ENCODE measurements around the gene ATP6V1G1. TPM values are rescaled to one million over a fixed set of nuclear protein-coding genes. Genes with fewer than 3 reads are reported as not detected.

ATP6V1G1 gene
- total RNA-seq, 2 experiments from 2014 or later = 99.0 to 117 TPM

- CTCF ChIA-PET (ENCODE audit: unreplicated experiment) = no interaction called here
- intact Hi-C loops (cut with micrococcal nuclease; ENCODE audit: unreplicated experiment) = no loop called here
Measured at GRCh38 chr9:114634387-114634786, 46.8 kb downstream of the ATP6V1G1 start.

GRCh38 chr9:114638404-114638803, 50.8 kb downstream of the ATP6V1G1 start:
- no peaks in the 10 kb centered on the region for H4K20me1 ChIP-seq (ENCODE audit: insufficient read depth, low read length)
- DNase-seq (ENCODE audit: low spot score) = no peak
- no peak overlapping the region for H2AFZ ChIP-seq (ENCODE audit: low read length)
- no peaks in the 10 kb centered on the region for H3K9me2 ChIP-seq (ENCODE audit: insufficient read depth, low read length)
- no peaks in the 10 kb centered on the region for H3K9me3 ChIP-seq (ENCODE audit: low read length)
- no peak overlapping the region for H3K4me2 ChIP-seq (ENCODE audit: low read length)
- no peaks in the 10 kb centered on the region for H3K79me2 ChIP-seq (ENCODE audit: insufficient read depth, low read depth, low read length)
- H3K4me3 ChIP-seq (ENCODE audit: low read depth, low read length, poor library complexity, severe bottlenecking) = no peak overlapping the region
- ChIA-PET CTCF (ENCODE audit: unreplicated experiment) (no interaction called here), POLR2A (interaction anchor here (0.5 to 1.7 kb wide), 2 partner anchors 14 to 64 kb away, joined by 5 read pairs; no protein-coding TSS in a partner anchor)
- H3K27ac ChIP-seq (ENCODE audit: low read depth, low read length, poor library complexity, severe bottlenecking) = no peak overlapping the region
- no TSS peak for BruUV-seq (replicated peaks)
- H3K36me3 ChIP-seq (ENCODE audit: insufficient read depth, low read length) = peaks cover 94% of the 10 kb centered on the region
- intact Hi-C loops (cut with micrococcal nuclease; ENCODE audit: unreplicated experiment) = no loop called here
- TF ChIP-seq EZH2phosphoT487 (IDR thresholded peaks at IDR 0.05; ENCODE audit: borderline replicate concordance, low read depth, low read length) (no peak), CTCF (conservative IDR thresholded peaks at IDR 0.05; ENCODE audit: low read length) (no peak)
- H3K4me1 ChIP-seq (ENCODE audit: insufficient read depth, low read length, poor library complexity, severe bottlenecking) = no peaks in the 10 kb centered on the region

More at GRCh38 chr9:114634387-114634786, 46.8 kb downstream of the ATP6V1G1 start:
- DNase-seq (ENCODE audit: low spot score) = no peak
- Histone ChIP-seq H3K9me2 (ENCODE audit: insufficient read depth, low read length) (no peaks in the 10 kb centered on the region), H3K4me2 (ENCODE audit: low read length) (no peak overlapping the region), H3K4me1 (ENCODE audit: insufficient read depth, low read length, poor library complexity, severe bottlenecking) (no peaks in the 10 kb centered on the region), H4K20me1 (ENCODE audit: insufficient read depth, low read length) (no peaks in the 10 kb centered on the region), H2AFZ (ENCODE audit: low read length) (no peak overlapping the region), H3K79me2 (ENCODE audit: insufficient read depth, low read depth, low read length) (no peaks in the 10 kb centered on the region), H3K27ac (ENCODE audit: low read depth, low read length, poor library complexity, severe bottlenecking) (no peak overlapping the region), H3K4me3 (ENCODE audit: low read depth, low read length, poor library complexity, severe bottlenecking) (no peak overlapping the region), H3K9me3 (ENCODE audit: low read length) (no peaks in the 10 kb centered on the region), H3K36me3 (ENCODE audit: insufficient read depth, low read length) (peaks cover 96% of the 10 kb centered on the region)
- POLR2A ChIA-PET = no interaction called here
- no peak for TF ChIP-seq EZH2phosphoT487 (IDR thresholded peaks at IDR 0.05; ENCODE audit: borderline replicate concordance, low read depth, low read length)
- no peak for TF ChIP-seq CTCF (conservative IDR thresholded peaks at IDR 0.05; ENCODE audit: low read length)
- no TSS peak for BruUV-seq (replicated peaks)

- intact Hi-C loops (cut with micrococcal nuclease; ENCODE audit: unreplicated experiment) = no loop called here
- TF ChIP-seq CTCF (conservative IDR thresholded peaks at IDR 0.05; ENCODE audit: low read length) (no peak), EZH2phosphoT487 (IDR thresholded peaks at IDR 0.05; ENCODE audit: borderline replicate concordance, low read depth, low read length) (no peak)
- ChIA-PET CTCF (ENCODE audit: unreplicated experiment) (no interaction called here), POLR2A (interaction anchor here (0.9 kb wide), 1 partner anchor 35 kb away, joined by 4 read pairs; no protein-coding TSS in a partner anchor)
- Histone ChIP-seq H3K9me2 (ENCODE audit: insufficient read depth, low read length) (no peaks in the 10 kb centered on the region), H2AFZ (ENCODE audit: low read length) (no peak overlapping the region), H3K79me2 (ENCODE audit: insufficient read depth, low read depth, low read length) (no peaks in the 10 kb centered on the region), H3K4me2 (ENCODE audit: low read length) (no peak overlapping the region), H4K20me1 (ENCODE audit: insufficient read depth, low read length) (no peaks in the 10 kb centered on the region), H3K27ac (ENCODE audit: low read depth, low read length, poor library complexity, severe bottlenecking) (no peak overlapping the region), H3K9me3 (ENCODE audit: low read length) (no peaks in the 10 kb centered on the region), H3K36me3 (ENCODE audit: insufficient read depth, low read length) (peaks cover 95% of the 10 kb centered on the region), H3K4me1 (ENCODE audit: insufficient read depth, low read length, poor library complexity, severe bottlenecking) (no peaks in the 10 kb centered on the region), H3K4me3 (ENCODE audit: low read depth, low read length, poor library complexity, severe bottlenecking) (no peak overlapping the region)
- no TSS peak for BruUV-seq (replicated peaks)
- no peak for DNase-seq (ENCODE audit: low spot score)
Measured at GRCh38 chr9:114641967-114642366, 54.4 kb downstream of the ATP6V1G1 start.

Data from OCI-LY7 (cell line).